HEK293 (cell line): Measurements from ENCODE around the gene ZNF488.

Experiments
- GLI2 ChIP-seq: fragments of 450-650 bp; formaldehyde crosslinking; IDR thresholded peaks from 2 replicates; pipeline ENCODE4; 2017; ENCODE audit warnings: missing biosample characterization, missing genetic modification characterization, low read depth, borderline replicate concordance
- PBX3 ChIP-seq: sonication (generic); formaldehyde crosslinking; IDR thresholded peaks from 2 replicates; pipeline ENCODE4 v1.8.1; 2022; ENCODE audit warnings: mild to moderate bottlenecking, moderate library complexity, missing genetic modification reagents
- PRDM10 ChIP-seq: fragments of 450-650 bp; formaldehyde crosslinking; IDR thresholded peaks from 2 replicates; pipeline ENCODE4 v1.5.1; 2016; ENCODE audit warnings: missing biosample characterization, missing genetic modification characterization
- ZBTB26 ChIP-seq: fragments of 450-650 bp; formaldehyde crosslinking; optimal IDR thresholded peaks from 2 replicates; pipeline ENCODE3; 2016; ENCODE audit warnings: missing biosample characterization, mild to moderate bottlenecking, missing genetic modification characterization
- ZBTB7A ChIP-seq: fragments of 450-650 bp; formaldehyde crosslinking; IDR thresholded peaks from 2 replicates; pipeline ENCODE4 v1.5.1; 2016; ENCODE audit warnings: low read depth, missing biosample characterization, missing genetic modification characterization
- ZEB2 ChIP-seq: fragments of 450-650 bp; formaldehyde crosslinking; IDR thresholded peaks from 2 replicates; pipeline ENCODE4 v1.5.1; 2016; ENCODE audit warnings: missing biosample characterization, missing genetic modification characterization
- ZIC2 ChIP-seq: fragments of 450-650 bp; formaldehyde crosslinking; IDR thresholded peaks from 2 replicates; pipeline ENCODE4 v1.5.1; 2016; ENCODE audit warnings: missing biosample characterization, missing genetic modification characterization
- ZNF18 ChIP-seq: fragments of 450-650 bp; formaldehyde crosslinking; IDR thresholded peaks from 2 replicates; pipeline ENCODE4 v1.5.1; 2016; ENCODE audit warnings: missing biosample characterization, missing genetic modification characterization
- ZNF19 ChIP-seq: fragments of 450-650 bp; formaldehyde crosslinking; IDR thresholded peaks from 2 replicates; pipeline ENCODE4; 2016; ENCODE audit warnings: missing biosample characterization, missing genetic modification characterization, low read depth
- ZNF302 ChIP-seq: fragments of 450-650 bp; formaldehyde crosslinking; IDR thresholded peaks from 2 replicates; pipeline ENCODE4 v1.5.1; 2016; ENCODE audit warnings: missing biosample characterization, missing genetic modification characterization, low read depth
- ZNF335 ChIP-seq: fragments of 450-650 bp; formaldehyde crosslinking; conservative IDR thresholded peaks from 2 replicates; pipeline ENCODE4 v1.5.1; 2016; ENCODE audit warnings: missing biosample characterization, missing genetic modification characterization
- ZNF366 ChIP-seq: fragments of 450-650 bp; formaldehyde crosslinking; conservative IDR thresholded peaks from 2 replicates; pipeline ENCODE4 v1.5.1; 2016; ENCODE audit warnings: missing biosample characterization, missing genetic modification characterization
- ZNF416 ChIP-seq: fragments of 450-650 bp; formaldehyde crosslinking; IDR thresholded peaks from 2 replicates; pipeline ENCODE4 v1.5.1; 2016; ENCODE audit warnings: missing biosample characterization, missing genetic modification characterization
- ZNF433 ChIP-seq: fragments of 450-650 bp; formaldehyde crosslinking; IDR thresholded peaks from 2 replicates; pipeline ENCODE4 v1.5.1; 2016; ENCODE audit warnings: missing biosample characterization, missing genetic modification characterization, low read depth
- ZNF473 ChIP-seq: fragments of 450-650 bp; formaldehyde crosslinking; IDR thresholded peaks from 2 replicates; pipeline ENCODE4 v1.5.1; 2017; ENCODE audit warnings: missing biosample characterization, missing genetic modification characterization
- ZNF501 ChIP-seq: fragments of 450-650 bp; formaldehyde crosslinking; IDR thresholded peaks from 2 replicates; pipeline ENCODE4 v1.5.1; 2016; ENCODE audit warnings: missing biosample characterization, missing genetic modification characterization
- ZNF549 ChIP-seq: fragments of 450-650 bp; IDR thresholded peaks from 2 replicates; pipeline ENCODE4 v1.5.1; 2018; ENCODE audit warnings: missing biosample characterization, missing genetic modification characterization, mild to moderate bottlenecking, inconsistent platforms, moderate library complexity
- ZNF596 ChIP-seq: fragments of 450-650 bp; IDR thresholded peaks from 2 replicates; pipeline ENCODE4 v1.5.0; 2018; ENCODE audit warnings: missing biosample characterization, mild to moderate bottlenecking, missing genetic modification characterization, moderate library complexity
- ZNF624 ChIP-seq: fragments of 450-650 bp; formaldehyde crosslinking; IDR thresholded peaks from 2 replicates; pipeline ENCODE4 v1.5.1; 2017; ENCODE audit warnings: missing biosample characterization, missing genetic modification characterization
- ZNF747 ChIP-seq: fragments of 450-650 bp; formaldehyde crosslinking; IDR thresholded peaks from 2 replicates; pipeline ENCODE4 v1.5.1; 2016; ENCODE audit warnings: missing biosample characterization, missing genetic modification characterization
- ZNF76 ChIP-seq: fragments of 450-650 bp; formaldehyde crosslinking; IDR thresholded peaks from 2 replicates; pipeline ENCODE4; 2016; ENCODE audit warnings: low read depth, missing biosample characterization, missing genetic modification characterization, borderline replicate concordance
- ZSCAN18 ChIP-seq: fragments of 450-650 bp; formaldehyde crosslinking; IDR thresholded peaks from 2 replicates; pipeline ENCODE4 v1.5.1; 2016; ENCODE audit warnings: missing biosample characterization, missing genetic modification characterization
- ZSCAN30 ChIP-seq: fragments of 450-650 bp; IDR thresholded peaks from 2 replicates; pipeline ENCODE4 v1.5.1; 2018; ENCODE audit warnings: missing biosample characterization, mild to moderate bottlenecking, missing genetic modification characterization, moderate library complexity
- ZSCAN4 ChIP-seq: fragments of 450-650 bp; formaldehyde crosslinking; IDR thresholded peaks from 2 replicates; pipeline ENCODE4 v1.5.1; 2017; ENCODE audit warnings: missing biosample characterization, missing genetic modification characterization
- TF ChIP-seq, protein P1 (sequence below): IDR thresholded peaks from 2 replicates; pipeline ENCODE4 v1.6.1; 2011; ENCODE audit warnings: mild to moderate bottlenecking, low read depth, low read length, borderline replicate concordance

ZNF488 gene

GRCh38 chr10:47384148-47384921 lies at the start of gene ZNF488 (continued):
- TF ChIP-seq, protein P1, sequence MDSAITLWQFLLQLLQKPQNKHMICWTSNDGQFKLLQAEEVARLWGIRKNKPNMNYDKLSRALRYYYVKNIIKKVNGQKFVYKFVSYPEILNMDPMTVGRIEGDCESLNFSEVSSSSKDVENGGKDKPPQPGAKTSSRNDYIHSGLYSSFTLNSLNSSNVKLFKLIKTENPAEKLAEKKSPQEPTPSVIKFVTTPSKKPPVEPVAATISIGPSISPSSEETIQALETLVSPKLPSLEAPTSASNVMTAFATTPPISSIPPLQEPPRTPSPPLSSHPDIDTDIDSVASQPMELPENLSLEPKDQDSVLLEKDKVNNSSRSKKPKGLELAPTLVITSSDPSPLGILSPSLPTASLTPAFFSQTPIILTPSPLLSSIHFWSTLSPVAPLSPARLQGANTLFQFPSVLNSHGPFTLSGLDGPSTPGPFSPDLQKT = no peak
- no peak for TF ChIP-seq GLI2 (tag by site-specific recombination)
- no peak for TF ChIP-seq ZNF18 (tag by site-specific recombination)
- peak; percentile 64 for TF ChIP-seq ZNF366 (tag by site-specific recombination)
- TF ChIP-seq ZBTB7A (tag by site-specific recombination) = no peak
- 0 out of 2 replicates have a peak, but pooled peaks have one; percentile 22 for TF ChIP-seq ZSCAN30 (tag by site-specific recombination)
- TF ChIP-seq ZNF473 (tag by site-specific recombination) = no peak
- no peak for TF ChIP-seq ZNF433 (tag by site-specific recombination)
- no peak for TF ChIP-seq ZNF302 (tag by site-specific recombination)
- TF ChIP-seq ZIC2 = peak; percentile 56
- peak; percentile 70; the same call in 1 of the 2 replicates for TF ChIP-seq PBX3 (CRISPR knock-in tag)
- peak; percentile 75 for TF ChIP-seq ZBTB26
- TF ChIP-seq ZNF19 (tag by site-specific recombination) = no peak
- TF ChIP-seq ZNF501 = 0 out of 2 replicates have a peak, but pooled peaks have one; percentile 15
- peak; percentile 70 for TF ChIP-seq PRDM10 (tag by site-specific recombination)
- no peak for TF ChIP-seq ZNF624
- TF ChIP-seq ZNF416 (tag by site-specific recombination) = no peak
- TF ChIP-seq ZNF76 = 0 out of 2 replicates have a peak, but pooled peaks have one; percentile 2
- no peak for TF ChIP-seq ZSCAN18
- TF ChIP-seq ZEB2 (tag by site-specific recombination) = 0 out of 2 replicates have a peak, but pooled peaks have one; percentile 43
- TF ChIP-seq ZNF596 (tag by site-specific recombination) = no peak
- TF ChIP-seq ZNF335 (tag by site-specific recombination) = peak; percentile 72
- TF ChIP-seq ZNF747 (tag by site-specific recombination) = no peak
- TF ChIP-seq ZSCAN4 = no peak
- TF ChIP-seq ZNF549 = no peak
